HG03095 (cell line): ENCODE data around the gene GM2A.
A peak's percentile ranks its signal among the peaks of the same experiment; 100 is the strongest.
"Not testable (repeated sequence)": the region's sequence is repeated elsewhere in the genome, so short reads cannot be mapped to it uniquely, and the experiment has no call there.

ENCODE experiments used
- ATAC-seq: cut with Tn5 transposase; IDR thresholded peaks from one replicate; pipeline ENCODE4 v1.9.1; 2021; ENCODE audit warnings: moderate library complexity; ENCODE audit not compliant: unreplicated experiment

The GM2A gene

GRCh38 chr5:151251001-151251551 lies 1.9 kb upstream of the GM2A start:
- no peak for ATAC-seq

GRCh38 chr5:151251621-151252020 lies 1.4 kb upstream of the GM2A start:
- no peak for ATAC-seq

- no peak for ATAC-seq
Measured at GRCh38 chr5:151253605-151253950, 593 bp downstream of the GM2A start.

GRCh38 chr5:151254556-151254955 lies 1.6 kb downstream of the GM2A start:
- no peak for ATAC-seq

- not testable (repeated sequence) for ATAC-seq
Measured at GRCh38 chr5:151254990-151255389, 2.0 kb downstream of the GM2A start.

GRCh38 chr5:151255621-151256286 lies 2.8 kb downstream of the GM2A start:
- ATAC-seq = peak; percentile 40

- ATAC-seq = no peak
Measured at GRCh38 chr5:151257731-151258181, 4.8 kb downstream of the GM2A start.

GRCh38 chr5:151258201-151258611 lies 5.2 kb downstream of the GM2A start:
- ATAC-seq = no peak

GRCh38 chr5:151258816-151259215 lies 5.8 kb downstream of the GM2A start:
- ATAC-seq = no peak

GRCh38 chr5:151259931-151260330 lies 6.9 kb downstream of the GM2A start:
- no peak for ATAC-seq

- no peak for ATAC-seq
Measured at GRCh38 chr5:151262532-151262931, 9.5 kb downstream of the GM2A start.

- ATAC-seq = no peak
Measured at GRCh38 chr5:151264113-151264512, 11.1 kb downstream of the GM2A start.

GRCh38 chr5:151267491-151268260 lies 14.7 kb downstream of the GM2A start:
- ATAC-seq = no peak

- peak; percentile 93 for ATAC-seq
Measured at GRCh38 chr5:151270599-151270998, 17.6 kb downstream of the GM2A start.

GRCh38 chr5:151271336-151271735 lies 18.4 kb downstream of the GM2A start:
- no peak for ATAC-seq

GRCh38 chr5:151274666-151275065 lies 21.7 kb downstream of the GM2A start:
- ATAC-seq = no peak

- no peak for ATAC-seq
Measured at GRCh38 chr5:151275803-151276202, 22.8 kb downstream of the GM2A start.

- ATAC-seq = no peak
Measured at GRCh38 chr5:151278845-151279244, 25.9 kb downstream of the GM2A start.

- no peak for ATAC-seq
Measured at GRCh38 chr5:151280443-151280842, 27.5 kb downstream of the GM2A start.

- no peak for ATAC-seq
Measured at GRCh38 chr5:151281001-151281639, 28.1 kb downstream of the GM2A start.

- no peak for ATAC-seq
Measured at GRCh38 chr5:151283120-151283825, 30.3 kb downstream of the GM2A start.
